ENCODE results near the gene BCAM. TPM values are rescaled to one million over a fixed set of nuclear protein-coding genes. Genes with fewer than 3 reads are reported as not detected.

Gene BCAM
- total RNA-seq, 1 experiment from 2014 or later, result 78.7 TPM

GRCh38 chr19:44807162-44807561 lies 1.7 kb upstream of the BCAM start:
- Histone ChIP-seq H3K9me2 (ENCODE audit: insufficient read depth) (no peaks in the 10 kb centered on the region), H3K4me2 (ENCODE audit: low read length) (peak overlapping the region; percentile 98), H3K9ac (ENCODE audit: low read length) (peak overlapping the region; percentile 85; the same call in 1 of the 2 replicates), H3K79me2 (ENCODE audit: insufficient read depth, low read length) (no peaks in the 10 kb centered on the region; the same call in 1 of the 2 replicates), H3K27me3 (ENCODE audit: insufficient read depth, low read length) (no peaks in the 10 kb centered on the region), H2AFZ (ENCODE audit: low read depth, low read length, poor library complexity, severe bottlenecking) (no peak overlapping the region), H4K20me1 (ENCODE audit: insufficient read depth) (no peaks in the 10 kb centered on the region), H3K27ac (ENCODE audit: low read depth, low read length) (peak overlapping the region; percentile 89), H3K4me1 (ENCODE audit: control insufficient read depth in 1 of 2, insufficient read depth in 2 of 2, low read length in 2 of 2) (peaks cover 34 to 45% of the 10 kb centered on the region in 2 experiments), H3K9me3 (ENCODE audit: control insufficient read depth in 1 of 2, insufficient read depth in 1 of 2, low read depth in 1 of 2, low read length in 2 of 2) (peaks cover 0 to 3% of the 10 kb centered on the region in 2 experiments; a peak in 1 of 4 replicates), H3K4me3 (replicated peaks in 1 of 2; ENCODE audit: low read depth in 1 of 2, low read length in 2 of 2) (no peak overlapping the region), H3K36me3 (ENCODE audit: control insufficient read depth in 1 of 2, insufficient read depth in 2 of 2, low read length in 2 of 2) (peaks cover 3 to 18% of the 10 kb centered on the region in 2 experiments; a peak in 2 of 4 replicates)
- intact Hi-C loops (cut with micrococcal nuclease), result no loop called here
- ATAC-seq (peak; percentile 54), DNase-seq (ENCODE audit: low read depth, low spot score) (no peak)
- no TSS peak for BruUV-seq (replicated peaks)
- ChIA-PET CTCF (interaction anchor here (1.2 to 1.9 kb wide), 7 partner anchors 23 to 117 kb away, joined by 4 to 14 read pairs (median 7); partner anchors contain the start of gene NECTIN2), POLR2A (interaction anchor here (0.6 to 1.5 kb wide), 3 partner anchors 37 to 618 kb away, joined by 3 to 5 read pairs (median 4); no protein-coding TSS in a partner anchor), RAD21 (ENCODE audit: low non-redundant PET in 1 of 2, low total read pairs in 2 of 2, uncharacterized antibody in 2 of 2, unreplicated experiment in 2 of 2) (interaction anchor here (0.5 to 1.6 kb wide), 4 partner anchors 34 to 83 kb away, joined by 3 to 4 read pairs (median 4); partner anchors contain the start of gene NECTIN2 (in 1 of the 2))
- TF ChIP-seq CBX3 (IDR thresholded peaks at IDR 0.05; ENCODE audit: low read depth), result no peak
- TF ChIP-seq POLR2AphosphoS5 (IDR thresholded peaks at IDR 0.05; ENCODE audit: low read depth, low read length), result no peak
- no peak for TF ChIP-seq FOSL1 (IDR thresholded peaks at IDR 0.05; ENCODE audit: low read depth)
- TF ChIP-seq REST (IDR thresholded peaks at IDR 0.05; ENCODE audit: low read depth), result no peak
- no peak for TF ChIP-seq MAX (IDR thresholded peaks at IDR 0.05)
- no peak for TF ChIP-seq ATF3 (IDR thresholded peaks at IDR 0.05)
- TF ChIP-seq ELF1 (IDR thresholded peaks at IDR 0.05; ENCODE audit: borderline replicate concordance, low read depth), result no peak
- no peak for TF ChIP-seq RAD21 (IDR thresholded peaks at IDR 0.05; ENCODE audit: low read depth)
- no peak for TF ChIP-seq EZH2phosphoT487 (IDR thresholded peaks at IDR 0.05; ENCODE audit: borderline replicate concordance)
- TF ChIP-seq JUND (IDR thresholded peaks at IDR 0.05), result no peak
- TF ChIP-seq TCF7L2 (IDR thresholded peaks at IDR 0.05; ENCODE audit: borderline replicate concordance, extremely low read depth, insufficient read depth, insufficient read length), result no peak
- TF ChIP-seq SIN3A (IDR thresholded peaks at IDR 0.05; ENCODE audit: low read depth), result no peak
- TF ChIP-seq ZFX (IDR thresholded peaks at IDR 0.05), result no peak
- no peak for TF ChIP-seq ZBTB33 (IDR thresholded peaks at IDR 0.05; ENCODE audit: extremely low read depth, insufficient replicate concordance, low read length)
- no peak for TF ChIP-seq CEBPB (IDR thresholded peaks at IDR 0.05; ENCODE audit: low read depth)
- no peak for TF ChIP-seq EGR1 (IDR thresholded peaks at IDR 0.05; ENCODE audit: low read depth)
- TF ChIP-seq SRF (IDR thresholded peaks at IDR 0.05; ENCODE audit: low read depth), result no peak
- no peak for TF ChIP-seq ZNF274 (IDR thresholded peaks at IDR 0.05; ENCODE audit: low read depth, low read length)

Measured in HCT116 (cell line).